Endothelial cell (in vitro differentiated cells): ENCODE data around the gene ATP2C2. TPM values are rescaled to one million over a fixed set of nuclear protein-coding genes. Genes with fewer than 3 reads are reported as not detected.

Experiments
- DNase-seq: peaks from one replicate; pipeline ENCODE4 v3.0.0; 2021; ENCODE audit warnings: low spot score
- H3K27ac Mint-ChIP-seq: one replicate; pipeline ENCODE4 v1.8.0; 2021; ENCODE audit warnings: mixed read lengths, inconsistent platforms; ENCODE audit not compliant: unreplicated experiment
- H3K27me3 Mint-ChIP-seq: one replicate; pipeline ENCODE4 v1.8.0; 2021; ENCODE audit warnings: mild to moderate bottlenecking, moderate library complexity, mixed read lengths, inconsistent platforms; ENCODE audit not compliant: unreplicated experiment
- H3K36me3 Mint-ChIP-seq: one replicate; pipeline ENCODE4 v1.8.0; 2021; ENCODE audit warnings: mild to moderate bottlenecking, low read depth, mixed read lengths, inconsistent platforms; ENCODE audit not compliant: unreplicated experiment
- H3K4me1 Mint-ChIP-seq: one replicate; pipeline ENCODE4 v1.8.0; 2021; ENCODE audit warnings: mild to moderate bottlenecking, mixed read lengths, inconsistent platforms; ENCODE audit not compliant: unreplicated experiment
- H3K4me3 Mint-ChIP-seq: one replicate; pipeline ENCODE4 v1.8.0; 2021; ENCODE audit warnings: mild to moderate bottlenecking, mixed read lengths, inconsistent platforms; ENCODE audit not compliant: unreplicated experiment
- H3K9me3 Mint-ChIP-seq: one replicate; pipeline ENCODE4 v1.8.0; 2021; ENCODE audit warnings: mixed read lengths, inconsistent platforms; ENCODE audit not compliant: unreplicated experiment
- CTCF ChIP-seq: fragments of 200-600 bp; sonication (generic); IDR thresholded peaks from one replicate; pipeline ENCODE4 v1.5.0; 2021; ENCODE audit warnings: antibody characterized with exemption; ENCODE audit not compliant: unreplicated experiment
- long read RNA-seq: library from polyadenylated mRNA; unstranded; transcript quantifications from one replicate; pipeline ENCODE4 v2.0.0, GENCODE V29; 2020; ENCODE audit not compliant: unreplicated experiment
- total RNA-seq: library from RNA; stranded (reverse); fragmentation: NEBNext Ultra II Directional; extraction: Animal tissue kit (Norgen Biotek cat#: 25700); gene quantifications from one replicate; pipeline ENCODE4 v1.2.1, GENCODE V29; 2021; ENCODE audit not compliant: unreplicated experiment

The ATP2C2 gene, protein sequence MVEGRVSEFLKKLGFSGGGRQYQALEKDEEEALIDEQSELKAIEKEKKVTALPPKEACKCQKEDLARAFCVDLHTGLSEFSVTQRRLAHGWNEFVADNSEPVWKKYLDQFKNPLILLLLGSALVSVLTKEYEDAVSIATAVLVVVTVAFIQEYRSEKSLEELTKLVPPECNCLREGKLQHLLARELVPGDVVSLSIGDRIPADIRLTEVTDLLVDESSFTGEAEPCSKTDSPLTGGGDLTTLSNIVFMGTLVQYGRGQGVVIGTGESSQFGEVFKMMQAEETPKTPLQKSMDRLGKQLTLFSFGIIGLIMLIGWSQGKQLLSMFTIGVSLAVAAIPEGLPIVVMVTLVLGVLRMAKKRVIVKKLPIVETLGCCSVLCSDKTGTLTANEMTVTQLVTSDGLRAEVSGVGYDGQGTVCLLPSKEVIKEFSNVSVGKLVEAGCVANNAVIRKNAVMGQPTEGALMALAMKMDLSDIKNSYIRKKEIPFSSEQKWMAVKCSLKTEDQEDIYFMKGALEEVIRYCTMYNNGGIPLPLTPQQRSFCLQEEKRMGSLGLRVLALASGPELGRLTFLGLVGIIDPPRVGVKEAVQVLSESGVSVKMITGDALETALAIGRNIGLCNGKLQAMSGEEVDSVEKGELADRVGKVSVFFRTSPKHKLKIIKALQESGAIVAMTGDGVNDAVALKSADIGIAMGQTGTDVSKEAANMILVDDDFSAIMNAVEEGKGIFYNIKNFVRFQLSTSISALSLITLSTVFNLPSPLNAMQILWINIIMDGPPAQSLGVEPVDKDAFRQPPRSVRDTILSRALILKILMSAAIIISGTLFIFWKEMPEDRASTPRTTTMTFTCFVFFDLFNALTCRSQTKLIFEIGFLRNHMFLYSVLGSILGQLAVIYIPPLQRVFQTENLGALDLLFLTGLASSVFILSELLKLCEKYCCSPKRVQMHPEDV
- total RNA-seq = 2.7 TPM
- long read RNA-seq = 0 reads

- peaks cover 15% of the 10 kb centered on the region for H3K27me3 Mint-ChIP-seq
- H3K36me3 Mint-ChIP-seq = no peaks in the 10 kb centered on the region
- no peak for TF ChIP-seq CTCF
- no peak within 1 kb of the TSS for H3K27ac Mint-ChIP-seq
- DNase-seq = peak; percentile 18
- no peaks in the 10 kb centered on the region for H3K9me3 Mint-ChIP-seq
- peak within 1 kb of the TSS; percentile 79 for H3K4me3 Mint-ChIP-seq
- H3K4me1 Mint-ChIP-seq = peaks cover 15% of the 10 kb centered on the region
Observed at GRCh38 chr16:84368308-84368996, at the start of gene ATP2C2. ATP2C2 (plus strand) TSS chr16:84368538; CDS start chr16:84368616, 78 bp downstream.

GRCh38 chr16:84319146-84319760 lies 49.1 kb upstream of the ATP2C2 start:
- Mint-ChIP-seq H3K27me3 (no peaks in the 10 kb centered on the region), H3K4me1 (no peaks in the 10 kb centered on the region), H3K4me3 (no peak overlapping the region), H3K36me3 (peaks cover 3% of the 10 kb centered on the region), H3K27ac (no peak overlapping the region), H3K9me3 (no peaks in the 10 kb centered on the region)
- no peak for TF ChIP-seq CTCF
- DNase-seq = no peak

DNA sequence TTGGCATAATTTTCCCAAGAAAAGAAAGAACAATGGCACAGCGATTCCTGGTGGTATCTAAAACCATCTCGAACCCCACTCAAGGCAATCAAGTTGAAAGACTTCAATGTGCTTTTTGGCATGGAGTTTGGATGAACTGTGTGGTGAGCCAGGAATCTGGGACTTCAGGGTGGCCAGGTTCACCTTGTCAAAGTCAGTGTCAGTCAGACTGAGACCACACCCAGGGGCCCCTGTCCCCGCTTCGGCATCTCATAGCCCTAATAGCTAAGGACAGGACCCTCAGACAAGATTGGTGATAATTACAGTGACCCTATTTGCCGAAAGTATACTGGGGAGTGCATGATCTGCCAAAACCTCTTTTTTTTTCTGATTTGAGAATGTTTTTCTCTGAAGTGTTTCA lies 47.8 kb upstream of the ATP2C2 start:
- H3K4me3 Mint-ChIP-seq = no peak overlapping the region
- DNase-seq = no peak
- H3K9me3 Mint-ChIP-seq = no peaks in the 10 kb centered on the region
- no peak for TF ChIP-seq CTCF
- no peaks in the 10 kb centered on the region for H3K4me1 Mint-ChIP-seq
- H3K36me3 Mint-ChIP-seq = peaks cover 3% of the 10 kb centered on the region
- no peak overlapping the region for H3K27ac Mint-ChIP-seq
- H3K27me3 Mint-ChIP-seq = no peaks in the 10 kb centered on the region

DNA sequence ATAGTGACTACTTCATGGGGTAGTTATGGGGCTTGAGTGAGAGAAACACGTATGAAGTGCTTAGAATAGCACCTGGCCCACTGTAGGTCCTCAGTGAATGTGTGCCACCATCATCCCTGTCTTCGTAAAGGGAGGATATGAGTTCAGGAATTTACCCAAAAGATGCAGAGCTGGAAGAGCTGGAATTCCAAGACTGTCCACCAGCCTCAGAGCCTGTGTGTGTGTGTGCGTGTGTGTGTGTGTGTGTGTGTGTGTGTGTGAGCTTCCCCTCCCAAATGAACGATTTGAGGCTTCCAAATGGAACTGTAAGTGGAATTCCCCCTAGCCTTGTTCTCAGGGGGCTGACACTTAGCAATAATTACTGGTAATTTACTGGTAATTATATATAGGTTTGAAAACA lies 46.4 kb upstream of the ATP2C2 start:
- no peak for TF ChIP-seq CTCF
- Mint-ChIP-seq H3K27ac (no peak overlapping the region), H3K4me3 (no peak overlapping the region), H3K27me3 (no peaks in the 10 kb centered on the region), H3K36me3 (peaks cover 3% of the 10 kb centered on the region), H3K4me1 (no peaks in the 10 kb centered on the region), H3K9me3 (no peaks in the 10 kb centered on the region)
- no peak for DNase-seq
